ENCODE data around the gene LRTM2. TPM values are rescaled to one million over a fixed set of nuclear protein-coding genes. Genes with fewer than 3 reads are reported as not detected.

Gene LRTM2
- total and polyA plus RNA-seq, 9 of the 15 experiments (the other 6 are each of a cell fraction or from before 2014, with no cell fraction given) = 0.09 TPM; not detected in 8

DNA sequence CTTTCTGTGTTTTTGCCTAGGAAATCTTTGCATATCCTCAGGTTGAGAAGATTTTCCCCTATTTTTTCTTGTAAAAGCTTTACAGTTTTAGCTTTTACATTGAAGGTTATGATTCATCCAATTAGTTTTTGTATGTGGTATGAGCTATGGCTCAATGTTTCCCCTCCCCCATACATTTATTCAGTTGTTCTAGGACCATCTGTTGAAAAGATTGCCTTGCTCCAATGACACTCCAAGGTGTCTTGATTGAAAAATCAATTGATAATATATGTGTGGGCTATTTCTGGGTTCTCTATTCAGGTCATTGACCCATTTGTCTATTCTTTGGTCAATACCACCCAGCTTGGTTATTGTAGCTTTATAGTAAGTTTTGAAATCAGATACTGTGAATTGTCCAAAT is 42.6 kb downstream of the LRTM2 start:
- POLR2A ChIA-PET = interaction anchor here (0.6 to 1.0 kb wide), 3 partner anchors 12 to 765 kb away, joined by 3 to 4 read pairs (median 3); no protein-coding TSS in a partner anchor

More for the DNA sequence above, 42.6 kb downstream of the LRTM2 start:
- H3K4me2 ChIP-seq (ENCODE audit: insufficient read depth, low read length) = no peak overlapping the region
- H4K20me1 ChIP-seq (replicated peaks; ENCODE audit: control insufficient read depth, insufficient read depth, low read length) = no peaks in the 10 kb centered on the region
- no peaks in the 10 kb centered on the region for H3K9me1 ChIP-seq (ENCODE audit: control insufficient read depth, insufficient read depth, low read length)
- no peaks in the 10 kb centered on the region for H3K9me3 ChIP-seq (replicated peaks; ENCODE audit: control insufficient read depth, insufficient read depth, low read depth, low read length)
- FAIRE-seq (no peak), ATAC-seq (no peak), DNase-seq (ENCODE audit: extremely low read depth in 1 of 4, low spot score in 3 of 4) (no peak)
- intact Hi-C loops (cut with micrococcal nuclease) = no loop called here
- in situ Hi-C loops (cut with MboI) = no loop called here
- H3K27ac ChIP-seq (ENCODE audit: extremely low read depth, low read depth, low read length) = no peak overlapping the region
- no peak overlapping the region for H2AFZ ChIP-seq (ENCODE audit: low read depth, low read length)
- no peak for TF ChIP-seq ZNF696 (CRISPR knock-in tag; conservative IDR thresholded peaks at IDR 0.05)
- no peak for TF ChIP-seq XRCC4 (IDR thresholded peaks at IDR 0.05; ENCODE audit: extremely low read depth, insufficient read depth, insufficient read length)
- TF ChIP-seq, protein P1, sequence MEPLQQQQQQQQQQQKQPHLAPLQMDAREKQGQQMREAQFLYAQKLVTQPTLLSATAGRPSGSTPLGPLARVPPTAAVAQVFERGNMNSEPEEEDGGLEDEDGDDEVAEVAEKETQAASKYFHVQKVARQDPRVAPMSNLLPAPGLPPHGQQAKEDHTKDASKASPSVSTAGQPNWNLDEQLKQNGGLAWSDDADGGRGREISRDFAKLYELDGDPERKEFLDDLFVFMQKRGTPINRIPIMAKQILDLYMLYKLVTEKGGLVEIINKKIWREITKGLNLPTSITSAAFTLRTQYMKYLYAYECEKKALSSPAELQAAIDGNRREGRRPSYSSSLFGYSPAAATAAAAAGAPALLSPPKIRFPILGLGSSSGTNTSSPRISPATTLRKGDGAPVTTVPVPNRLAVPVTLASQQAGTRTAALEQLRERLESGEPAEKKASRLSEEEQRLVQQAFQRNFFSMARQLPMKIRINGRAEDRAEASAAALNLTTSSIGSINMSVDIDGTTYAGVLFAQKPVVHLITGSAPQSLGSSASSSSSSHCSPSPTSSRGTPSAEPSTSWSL (CRISPR knock-in tag; IDR thresholded peaks at IDR 0.05; ENCODE audit: borderline replicate concordance) = no peak
- TF ChIP-seq, protein P2, sequence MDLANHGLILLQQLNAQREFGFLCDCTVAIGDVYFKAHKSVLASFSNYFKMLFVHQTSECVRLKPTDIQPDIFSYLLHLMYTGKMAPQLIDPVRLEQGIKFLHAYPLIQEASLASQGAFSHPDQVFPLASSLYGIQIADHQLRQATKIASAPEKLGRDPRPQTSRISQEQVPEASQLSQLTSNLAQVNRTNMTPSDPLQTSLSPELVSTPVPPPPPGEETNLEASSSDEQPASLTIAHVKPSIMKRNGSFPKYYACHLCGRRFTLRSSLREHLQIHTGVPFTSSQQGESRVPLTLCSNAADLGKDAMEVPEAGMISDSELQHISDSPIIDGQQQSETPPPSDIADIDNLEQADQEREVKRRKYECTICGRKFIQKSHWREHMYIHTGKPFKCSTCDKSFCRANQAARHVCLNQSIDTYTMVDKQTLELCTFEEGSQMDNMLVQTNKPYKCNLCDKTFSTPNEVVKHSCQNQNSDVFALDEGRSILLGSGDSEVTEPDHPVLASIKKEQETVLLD (IDR thresholded peaks at IDR 0.05) = no peak
- TF ChIP-seq NR3C1 (CRISPR knock-in tag; IDR thresholded peaks at IDR 0.05) = no peak
- TF ChIP-seq SNIP1 (IDR thresholded peaks at IDR 0.05; ENCODE audit: low read depth) = no peak
- no peak for TF ChIP-seq ZNF717 (CRISPR knock-in tag; IDR thresholded peaks at IDR 0.05)
- no peak for TF ChIP-seq TBL1XR1 (IDR thresholded peaks at IDR 0.05; ENCODE audit: low read length in 2 of 2)
- TF ChIP-seq MAFG (tag; conservative IDR thresholded peaks at IDR 0.05) = no peak
- TF ChIP-seq RBM14 (IDR thresholded peaks at IDR 0.05; ENCODE audit: borderline replicate concordance, insufficient read depth, low read depth, low read length) = no peak
- no peaks in the 10 kb centered on the region for H3K36me3 ChIP-seq (ENCODE audit: control insufficient read depth, insufficient read depth, low read length)
- no peak overlapping the region for H3K9ac ChIP-seq (ENCODE audit: insufficient read depth in 1 of 2, low read depth in 2 of 2, low read length in 2 of 2)
- no peaks in the 10 kb centered on the region for H3K4me1 ChIP-seq (replicated peaks in 1 of 2; ENCODE audit: control insufficient read depth in 2 of 2, insufficient read depth in 2 of 2, low read length in 2 of 2)
- no TSS peak for BruUV-seq (replicated peaks)
- no peak overlapping the region for H3K4me3 ChIP-seq
- peaks cover 3 to 42% of the 10 kb centered on the region in 2 experiments; a peak in 4 of 5 replicates for H3K27me3 ChIP-seq (ENCODE audit: control insufficient read depth in 2 of 2, insufficient read depth in 2 of 2, low read length in 2 of 2)
- CTCF ChIA-PET (ENCODE audit: low intra/inter-chr PET ratio) = no interaction called here
- no peaks in the 10 kb centered on the region for H3K79me2 ChIP-seq (ENCODE audit: control insufficient read depth, insufficient read depth, low read length)

Data from K562 (cell line).